Measurements from ENCODE around the gene TDRD3. TPM values are rescaled to one million over a fixed set of nuclear protein-coding genes. Genes with fewer than 3 reads are reported as not detected.

Gene TDRD3
- total RNA-seq, 1 experiment from 2014 or later, result 5.8 TPM

DNA sequence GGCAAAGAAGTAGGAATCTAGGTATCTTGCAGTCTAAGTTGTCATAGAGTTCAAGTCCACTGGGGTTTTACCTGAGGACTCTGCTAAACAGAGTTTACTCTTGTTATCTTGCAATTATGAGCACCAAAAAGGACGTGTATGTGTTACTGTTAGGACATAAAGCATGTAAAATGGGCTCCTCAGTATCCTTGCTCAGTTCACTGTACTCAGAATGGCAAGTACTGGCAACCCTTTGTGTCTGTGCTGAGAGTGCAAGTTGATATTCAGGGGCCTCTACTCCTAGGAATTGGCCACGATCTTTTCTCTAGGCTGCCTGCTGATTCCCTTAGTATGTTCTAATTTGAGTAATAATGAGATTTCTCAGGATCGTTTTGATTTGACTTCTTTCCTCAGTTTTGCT is 13.3 kb downstream of the TDRD3 start:
- H3K4me1 ChIP-seq (ENCODE audit: insufficient read depth, low read length), result no peaks in the 10 kb centered on the region
- no peaks in the 10 kb centered on the region for H4K20me1 ChIP-seq (ENCODE audit: low read length)
- ATAC-seq (no peak), DNase-seq (no peak)
- H3K36me3 ChIP-seq (ENCODE audit: low read depth, low read length), result no peaks in the 10 kb centered on the region
- no peak overlapping the region for H2AFZ ChIP-seq (ENCODE audit: low read length)
- TF ChIP-seq EZH2phosphoT487 (IDR thresholded peaks at IDR 0.05; ENCODE audit: borderline replicate concordance, low read length) (no peak), EZH2 (IDR thresholded peaks at IDR 0.05; ENCODE audit: low read length, unreplicated experiment) (no peak)
- TF ChIP-seq, protein P1, sequence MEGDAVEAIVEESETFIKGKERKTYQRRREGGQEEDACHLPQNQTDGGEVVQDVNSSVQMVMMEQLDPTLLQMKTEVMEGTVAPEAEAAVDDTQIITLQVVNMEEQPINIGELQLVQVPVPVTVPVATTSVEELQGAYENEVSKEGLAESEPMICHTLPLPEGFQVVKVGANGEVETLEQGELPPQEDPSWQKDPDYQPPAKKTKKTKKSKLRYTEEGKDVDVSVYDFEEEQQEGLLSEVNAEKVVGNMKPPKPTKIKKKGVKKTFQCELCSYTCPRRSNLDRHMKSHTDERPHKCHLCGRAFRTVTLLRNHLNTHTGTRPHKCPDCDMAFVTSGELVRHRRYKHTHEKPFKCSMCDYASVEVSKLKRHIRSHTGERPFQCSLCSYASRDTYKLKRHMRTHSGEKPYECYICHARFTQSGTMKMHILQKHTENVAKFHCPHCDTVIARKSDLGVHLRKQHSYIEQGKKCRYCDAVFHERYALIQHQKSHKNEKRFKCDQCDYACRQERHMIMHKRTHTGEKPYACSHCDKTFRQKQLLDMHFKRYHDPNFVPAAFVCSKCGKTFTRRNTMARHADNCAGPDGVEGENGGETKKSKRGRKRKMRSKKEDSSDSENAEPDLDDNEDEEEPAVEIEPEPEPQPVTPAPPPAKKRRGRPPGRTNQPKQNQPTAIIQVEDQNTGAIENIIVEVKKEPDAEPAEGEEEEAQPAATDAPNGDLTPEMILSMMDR (conservative IDR thresholded peaks at IDR 0.05; ENCODE audit: low read depth, low read length), result no peak
- no peak overlapping the region for H3K4me3 ChIP-seq (ENCODE audit: low read length)
- no peak overlapping the region for H3K9ac ChIP-seq (ENCODE audit: low read length)
- no peaks in the 10 kb centered on the region for H3K27me3 ChIP-seq (ENCODE audit: low read length)
- H3K79me2 ChIP-seq (ENCODE audit: low read length), result peaks cover 12% of the 10 kb centered on the region
- no peaks in the 10 kb centered on the region for H3F3A ChIP-seq (ENCODE audit: low read length, unreplicated experiment)
- H3K9me3 ChIP-seq (ENCODE audit: low read length), result no peaks in the 10 kb centered on the region
- ChIA-PET CTCF (no interaction called here), POLR2A (ENCODE audit: unreplicated experiment) (no interaction called here)
- BruUV-seq (replicated peaks), result no TSS peak
- H3K27ac ChIP-seq (ENCODE audit: low read length), result no peak overlapping the region
- no peaks in the 10 kb centered on the region for H3K9me2 ChIP-seq (replicated peaks; ENCODE audit: low read length)
- H3K4me2 ChIP-seq (ENCODE audit: low read length), result no peak overlapping the region
- intact Hi-C loops (cut with micrococcal nuclease), result no loop called here

DNA sequence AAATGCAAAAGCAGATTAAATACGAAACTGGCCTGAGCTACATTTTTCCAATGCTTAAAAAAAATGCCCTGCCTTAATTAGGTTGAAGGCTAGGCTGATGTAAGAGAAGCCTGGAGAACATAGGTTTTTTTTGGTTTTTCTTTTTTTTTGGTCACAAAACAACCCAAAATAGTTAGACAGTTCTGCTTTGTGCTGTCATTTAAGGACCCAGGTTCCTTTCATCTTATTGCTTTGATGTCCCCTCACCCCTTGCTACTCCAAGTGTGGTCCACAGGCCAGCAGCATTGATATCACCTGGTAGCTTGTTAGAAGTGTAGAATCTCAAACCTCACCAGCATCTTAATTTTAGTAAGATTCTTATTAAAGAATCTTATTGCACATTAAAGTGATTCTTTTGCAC is 14.4 kb downstream of the TDRD3 start:
- DNase-seq (no peak), ATAC-seq (no peak)
- H3K9me3 ChIP-seq (ENCODE audit: low read length), result no peaks in the 10 kb centered on the region
- H3K27me3 ChIP-seq (ENCODE audit: low read length), result no peaks in the 10 kb centered on the region
- H3K4me3 ChIP-seq (ENCODE audit: low read length), result no peak overlapping the region
- no peak overlapping the region for H2AFZ ChIP-seq (ENCODE audit: low read length)
- no peak for TF ChIP-seq EZH2 (IDR thresholded peaks at IDR 0.05; ENCODE audit: low read length, unreplicated experiment)
- TF ChIP-seq, protein P1 (conservative IDR thresholded peaks at IDR 0.05; ENCODE audit: low read depth, low read length), result no peak
- no peak for TF ChIP-seq EZH2phosphoT487 (IDR thresholded peaks at IDR 0.05; ENCODE audit: borderline replicate concordance, low read length)
- no peaks in the 10 kb centered on the region for H3K36me3 ChIP-seq (ENCODE audit: low read depth, low read length)
- no peaks in the 10 kb centered on the region for H3K9me2 ChIP-seq (replicated peaks; ENCODE audit: low read length)
- peaks cover 7% of the 10 kb centered on the region; the same call in 1 of the 2 replicates for H3K79me2 ChIP-seq (ENCODE audit: low read length)
- no peaks in the 10 kb centered on the region for H3F3A ChIP-seq (ENCODE audit: low read length, unreplicated experiment)
- ChIA-PET POLR2A (ENCODE audit: unreplicated experiment) (no interaction called here), CTCF (no interaction called here)
- H3K9ac ChIP-seq (ENCODE audit: low read length), result no peak overlapping the region
- BruUV-seq (replicated peaks), result no TSS peak
- H3K4me1 ChIP-seq (ENCODE audit: insufficient read depth, low read length), result no peaks in the 10 kb centered on the region
- H3K4me2 ChIP-seq (ENCODE audit: low read length), result no peak overlapping the region
- H4K20me1 ChIP-seq (ENCODE audit: low read length), result no peaks in the 10 kb centered on the region
- H3K27ac ChIP-seq (ENCODE audit: low read length), result no peak overlapping the region
- intact Hi-C loops (cut with micrococcal nuclease), result no loop called here

DNA sequence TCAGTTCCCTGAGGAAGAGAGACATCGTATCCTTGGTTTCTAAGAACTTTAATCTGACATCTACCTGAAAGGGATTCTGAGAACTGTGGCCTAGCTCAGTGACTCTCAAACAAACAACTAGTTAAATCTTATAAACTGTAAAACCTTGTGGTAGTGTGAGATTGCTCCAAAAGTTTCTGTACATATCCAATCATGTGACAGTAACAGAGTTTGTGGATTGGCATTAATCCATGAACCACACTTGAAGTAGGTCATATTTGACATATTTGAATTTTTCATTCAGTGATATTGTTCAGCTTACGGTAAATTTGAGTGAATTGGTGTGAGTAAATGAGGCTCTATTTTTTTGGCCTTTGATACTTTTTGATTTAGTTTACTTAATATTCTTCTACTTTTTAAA is 15.0 kb downstream of the TDRD3 start:
- Histone ChIP-seq H3K79me2 (ENCODE audit: low read length) (peaks cover 7% of the 10 kb centered on the region; the same call in 1 of the 2 replicates), H3K9ac (ENCODE audit: low read length) (no peak overlapping the region), H3K4me1 (ENCODE audit: insufficient read depth, low read length) (no peaks in the 10 kb centered on the region), H3K27ac (ENCODE audit: low read length) (no peak overlapping the region), H3K9me2 (replicated peaks; ENCODE audit: low read length) (no peaks in the 10 kb centered on the region), H4K20me1 (ENCODE audit: low read length) (no peaks in the 10 kb centered on the region), H3K36me3 (ENCODE audit: low read depth, low read length) (no peaks in the 10 kb centered on the region), H3K4me3 (ENCODE audit: low read length) (no peak overlapping the region), H3F3A (ENCODE audit: low read length, unreplicated experiment) (no peaks in the 10 kb centered on the region), H3K9me3 (ENCODE audit: low read length) (no peaks in the 10 kb centered on the region), H2AFZ (ENCODE audit: low read length) (no peak overlapping the region), H3K4me2 (ENCODE audit: low read length) (no peak overlapping the region), H3K27me3 (ENCODE audit: low read length) (no peaks in the 10 kb centered on the region)
- no peak for DNase-seq
- ATAC-seq, result no peak
- ChIA-PET CTCF (no interaction called here), POLR2A (ENCODE audit: unreplicated experiment) (no interaction called here)
- no TSS peak for BruUV-seq (replicated peaks)
- intact Hi-C loops (cut with micrococcal nuclease), result no loop called here
- TF ChIP-seq EZH2phosphoT487 (IDR thresholded peaks at IDR 0.05; ENCODE audit: borderline replicate concordance, low read length) (no peak), EZH2 (IDR thresholded peaks at IDR 0.05; ENCODE audit: low read length, unreplicated experiment) (no peak)
